ENCODE measurements around the gene KIF26B.
"Not testable (repeated sequence)": the region's sequence is repeated elsewhere in the genome, so short reads cannot be mapped to it uniquely, and the experiment has no call there.

The KIF26B gene

DNA sequence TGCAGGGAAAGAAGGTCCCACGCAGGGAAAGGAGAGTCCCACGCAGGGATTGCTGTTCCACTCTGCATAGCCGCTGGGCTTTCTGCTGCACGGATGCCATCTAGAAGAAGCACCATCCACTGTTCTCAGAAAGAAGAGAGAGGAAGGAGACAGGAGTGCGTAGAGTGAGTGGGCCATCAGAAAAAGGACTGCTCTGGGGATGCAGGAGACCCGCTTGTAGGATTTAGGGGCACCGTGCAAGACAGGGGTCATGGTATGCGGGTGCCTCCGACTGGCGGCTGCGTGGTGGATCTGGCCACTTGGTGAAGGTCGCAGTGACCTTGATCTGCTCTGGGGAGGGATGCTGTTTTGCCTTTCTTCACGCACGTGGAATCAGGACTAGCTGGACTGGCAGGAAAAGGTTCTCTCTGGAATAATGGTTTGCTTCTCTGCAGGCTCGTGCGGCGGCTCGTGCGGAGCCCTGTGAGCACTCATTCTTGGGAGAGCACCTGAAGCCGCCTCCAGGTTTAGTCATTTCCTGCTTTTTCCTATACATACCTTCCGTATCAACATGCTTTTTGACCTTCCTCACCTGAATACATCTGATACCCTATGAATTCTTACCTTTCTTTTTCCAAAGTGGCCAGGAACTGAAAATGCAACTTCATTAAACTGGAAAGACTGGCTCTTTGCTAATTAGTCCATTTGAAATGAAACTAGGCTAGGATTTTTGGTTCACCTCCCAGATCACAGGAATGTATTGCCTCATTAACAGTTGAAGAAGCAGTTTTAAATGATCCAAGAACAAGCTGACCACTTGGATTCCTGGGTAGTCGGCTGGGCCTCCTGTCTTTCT lies 181.6 kb downstream of the KIF26B start:
- Mint-ChIP-seq H3K27ac (no peak overlapping the region), H3K4me3 (no peak overlapping the region), H3K4me1 (no peaks in the 10 kb centered on the region), H3K36me3 (no peaks in the 10 kb centered on the region), H3K9me3 (no peaks in the 10 kb centered on the region)
- no peak for DNase-seq (ENCODE audit: low spot score in 2 of 2)
- ATAC-seq = no peak

DNA sequence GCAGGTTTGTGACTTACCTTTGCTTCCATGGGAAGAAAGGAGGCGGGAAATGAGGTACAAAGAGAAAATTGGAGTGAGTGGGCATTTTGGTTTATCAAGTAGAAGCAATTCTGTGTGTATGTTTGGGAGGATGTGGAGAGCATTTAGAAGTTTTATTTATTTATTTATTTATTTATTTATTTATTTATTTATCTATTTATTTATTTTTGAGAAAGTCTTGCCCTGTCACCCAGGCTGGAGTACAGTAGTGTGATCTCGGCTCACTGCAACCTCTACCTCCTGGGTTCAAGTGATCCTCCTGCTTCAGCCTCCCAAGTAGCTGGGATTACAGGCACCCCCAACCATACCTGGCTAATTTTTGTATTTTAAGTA lies 182.2 kb downstream of the KIF26B start:
- H3K36me3 Mint-ChIP-seq; H3K4me1 Mint-ChIP-seq; H3K4me3 Mint-ChIP-seq; H3K27ac Mint-ChIP-seq; DNase-seq (ENCODE audit: low spot score in 2 of 2); H3K9me3 Mint-ChIP-seq; ATAC-seq: not testable (repeated sequence)

DNA sequence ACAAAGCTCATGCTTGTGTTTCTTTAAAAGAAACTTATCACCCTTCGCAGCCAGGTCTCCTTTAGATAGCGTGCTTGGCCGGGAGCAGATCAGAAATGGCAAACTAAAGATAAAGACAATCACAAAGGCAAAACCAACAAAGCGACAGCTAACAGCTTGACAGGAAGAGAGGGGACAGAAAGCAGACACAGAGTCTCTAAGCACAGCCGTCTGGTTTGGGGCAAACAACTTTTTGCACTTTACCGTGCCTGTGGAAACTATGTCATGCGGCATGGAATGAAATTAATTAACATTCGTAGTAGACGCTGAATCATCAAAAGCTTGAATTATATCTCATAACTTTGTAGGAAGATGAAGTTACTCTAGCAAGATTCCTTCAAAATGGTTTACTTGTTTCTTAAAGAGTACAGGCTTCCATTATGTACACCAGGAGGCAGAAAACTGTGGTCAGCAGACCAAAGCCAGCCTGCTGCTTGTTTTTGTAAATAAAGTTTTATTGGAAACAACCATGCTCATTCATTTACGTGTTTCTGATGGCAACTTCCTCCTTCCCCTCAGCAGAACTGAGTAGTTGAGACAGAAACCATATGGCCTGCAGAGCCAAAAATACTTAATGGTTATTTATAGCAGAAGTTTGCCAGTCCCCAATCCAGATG lies 183.2 kb downstream of the KIF26B start:
- Mint-ChIP-seq H3K36me3 (no peaks in the 10 kb centered on the region), H3K27ac (no peak overlapping the region), H3K4me3 (no peak overlapping the region), H3K4me1 (no peaks in the 10 kb centered on the region), H3K9me3 (no peaks in the 10 kb centered on the region)
- ATAC-seq (no peak), DNase-seq (ENCODE audit: low spot score in 2 of 2) (no peak)

DNA sequence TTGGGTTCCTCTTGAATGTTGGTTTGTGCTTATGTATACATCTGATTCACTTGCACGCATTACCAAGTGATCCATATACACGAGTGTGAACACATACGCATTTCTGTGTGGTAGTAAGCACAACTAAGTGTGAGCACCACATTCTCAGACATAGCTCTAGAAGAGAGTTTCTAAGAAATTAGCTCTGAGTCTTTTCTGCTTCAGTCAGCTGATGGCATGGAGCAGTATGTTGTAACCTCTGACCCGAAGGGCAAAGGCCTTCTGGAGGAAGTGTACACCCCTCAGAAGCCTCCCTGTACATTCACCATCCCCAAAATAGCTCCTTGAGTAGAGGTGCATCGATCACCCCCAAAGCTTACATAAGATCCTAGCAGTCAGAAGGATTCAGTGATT lies 183.7 kb downstream of the KIF26B start:
- Mint-ChIP-seq H3K9me3 (no peaks in the 10 kb centered on the region), H3K27ac (no peak overlapping the region), H3K4me3 (no peak overlapping the region), H3K4me1 (no peaks in the 10 kb centered on the region), H3K36me3 (no peaks in the 10 kb centered on the region)
- DNase-seq (ENCODE audit: low spot score in 2 of 2) (no peak), ATAC-seq (no peak)

DNA sequence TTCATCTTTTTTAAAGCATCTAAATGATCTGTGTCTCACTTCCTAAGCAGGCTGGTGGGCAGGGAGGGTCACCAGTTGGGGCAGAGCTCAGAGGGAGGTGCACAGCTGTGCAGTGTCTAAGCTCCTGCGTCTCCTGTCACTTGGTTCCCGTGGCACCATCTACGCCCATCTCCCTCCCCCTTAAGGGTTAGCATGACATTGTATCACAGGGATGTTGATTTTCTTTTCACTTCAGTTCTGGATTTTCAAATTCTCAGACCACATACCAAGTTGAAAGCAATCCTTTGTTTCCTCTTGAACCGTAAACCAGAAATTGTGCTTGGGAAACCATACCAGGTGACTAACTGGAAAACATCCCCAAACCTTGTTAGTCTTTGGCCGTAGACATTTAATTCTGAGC lies 187.0 kb downstream of the KIF26B start:
- no peak overlapping the region for H3K4me3 Mint-ChIP-seq
- H3K36me3 Mint-ChIP-seq = no peaks in the 10 kb centered on the region
- no peak for DNase-seq (ENCODE audit: low spot score in 2 of 2)
- H3K4me1 Mint-ChIP-seq = no peaks in the 10 kb centered on the region
- no peak overlapping the region for H3K27ac Mint-ChIP-seq
- no peaks in the 10 kb centered on the region for H3K9me3 Mint-ChIP-seq
- no peak for ATAC-seq

DNA sequence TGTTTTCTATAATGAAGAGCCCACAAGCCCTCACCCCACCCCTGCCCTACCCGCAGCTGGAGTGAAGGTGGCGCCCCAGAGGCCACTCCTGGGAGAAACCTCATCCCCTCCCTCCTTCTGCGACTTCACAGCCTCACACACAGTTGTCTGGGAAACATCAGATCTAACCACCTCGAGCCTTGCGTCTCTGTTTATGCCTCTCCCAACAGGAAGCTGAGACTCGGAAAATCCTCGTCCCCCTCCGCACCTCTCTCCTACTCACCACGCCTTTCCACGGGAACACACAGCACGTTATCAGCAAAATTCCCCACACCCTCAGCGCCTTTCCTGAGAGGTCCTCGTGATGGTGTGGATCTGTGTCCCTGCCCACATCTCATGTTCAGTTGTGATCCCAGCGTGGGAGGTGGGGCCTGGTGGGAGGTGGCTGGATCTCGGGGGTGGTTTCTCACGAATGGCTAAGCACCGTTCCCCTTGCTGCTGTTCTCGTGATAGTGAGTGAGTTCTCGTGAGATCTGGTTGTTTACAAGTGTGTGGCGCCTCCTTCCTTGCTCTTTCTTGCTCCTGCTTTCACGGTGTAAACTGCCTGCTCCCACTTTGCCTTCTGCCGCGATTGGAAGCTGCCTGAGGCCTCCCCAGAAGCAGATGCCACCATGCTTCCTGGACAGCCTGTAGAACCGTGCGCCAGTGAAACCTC lies 190.6 kb downstream of the KIF26B start:
- ATAC-seq (no peak), DNase-seq (ENCODE audit: low spot score in 2 of 2) (no peak)
- no peaks in the 10 kb centered on the region for H3K4me1 Mint-ChIP-seq
- H3K4me3 Mint-ChIP-seq = no peak overlapping the region
- H3K36me3 Mint-ChIP-seq = no peaks in the 10 kb centered on the region
- no peaks in the 10 kb centered on the region for H3K9me3 Mint-ChIP-seq
- no peak overlapping the region for H3K27ac Mint-ChIP-seq

DNA sequence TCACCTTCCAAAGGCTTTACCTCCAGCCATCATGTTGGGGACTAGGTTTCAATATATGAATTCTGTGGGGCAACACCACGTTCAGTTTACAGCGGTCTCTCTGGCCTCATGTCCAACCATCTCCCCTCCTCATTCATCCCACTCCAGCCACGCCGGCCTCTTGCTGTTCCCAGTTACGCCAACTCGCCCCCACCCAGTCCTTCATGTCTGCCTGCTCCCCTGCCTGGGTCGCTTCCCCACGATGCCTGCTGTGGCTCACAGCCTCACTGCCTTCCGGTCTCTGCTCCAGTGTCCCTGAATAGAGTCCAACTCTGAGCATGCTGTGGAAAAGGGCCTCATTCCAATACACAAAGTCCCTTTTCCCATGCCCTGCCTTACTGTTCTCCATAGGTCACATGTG lies 193.8 kb downstream of the KIF26B start:
- no peak for DNase-seq (ENCODE audit: low spot score in 2 of 2)
- Mint-ChIP-seq H3K36me3 (no peaks in the 10 kb centered on the region), H3K4me3 (no peak overlapping the region), H3K4me1 (no peaks in the 10 kb centered on the region), H3K27ac (no peak overlapping the region), H3K9me3 (no peaks in the 10 kb centered on the region)
- ATAC-seq = no peak

DNA sequence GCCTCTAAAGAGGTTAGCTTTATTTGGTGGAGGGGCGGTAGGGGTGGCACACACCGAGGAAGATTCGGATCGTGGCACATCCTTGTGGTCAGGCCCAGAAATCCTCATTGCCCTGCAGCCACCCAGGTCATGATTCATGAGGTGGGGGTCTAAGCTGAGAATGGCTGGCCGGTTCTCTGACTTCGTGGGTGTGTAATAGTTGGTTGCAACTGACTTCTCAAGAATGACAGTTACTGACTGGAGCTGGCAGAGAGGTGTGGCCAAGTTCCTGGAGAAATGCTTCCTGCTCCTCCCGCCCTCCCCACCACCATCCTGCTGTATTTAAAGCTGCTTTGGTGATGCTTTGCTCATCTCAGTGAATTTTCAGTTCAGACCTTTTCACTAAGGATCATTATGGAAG lies 198.6 kb downstream of the KIF26B start:
- Mint-ChIP-seq H3K27ac (no peak overlapping the region), H3K4me1 (no peaks in the 10 kb centered on the region), H3K9me3 (no peaks in the 10 kb centered on the region), H3K4me3 (no peak overlapping the region), H3K36me3 (no peaks in the 10 kb centered on the region)
- no peak for DNase-seq (ENCODE audit: low spot score in 2 of 2)
- no peak for ATAC-seq

DNA sequence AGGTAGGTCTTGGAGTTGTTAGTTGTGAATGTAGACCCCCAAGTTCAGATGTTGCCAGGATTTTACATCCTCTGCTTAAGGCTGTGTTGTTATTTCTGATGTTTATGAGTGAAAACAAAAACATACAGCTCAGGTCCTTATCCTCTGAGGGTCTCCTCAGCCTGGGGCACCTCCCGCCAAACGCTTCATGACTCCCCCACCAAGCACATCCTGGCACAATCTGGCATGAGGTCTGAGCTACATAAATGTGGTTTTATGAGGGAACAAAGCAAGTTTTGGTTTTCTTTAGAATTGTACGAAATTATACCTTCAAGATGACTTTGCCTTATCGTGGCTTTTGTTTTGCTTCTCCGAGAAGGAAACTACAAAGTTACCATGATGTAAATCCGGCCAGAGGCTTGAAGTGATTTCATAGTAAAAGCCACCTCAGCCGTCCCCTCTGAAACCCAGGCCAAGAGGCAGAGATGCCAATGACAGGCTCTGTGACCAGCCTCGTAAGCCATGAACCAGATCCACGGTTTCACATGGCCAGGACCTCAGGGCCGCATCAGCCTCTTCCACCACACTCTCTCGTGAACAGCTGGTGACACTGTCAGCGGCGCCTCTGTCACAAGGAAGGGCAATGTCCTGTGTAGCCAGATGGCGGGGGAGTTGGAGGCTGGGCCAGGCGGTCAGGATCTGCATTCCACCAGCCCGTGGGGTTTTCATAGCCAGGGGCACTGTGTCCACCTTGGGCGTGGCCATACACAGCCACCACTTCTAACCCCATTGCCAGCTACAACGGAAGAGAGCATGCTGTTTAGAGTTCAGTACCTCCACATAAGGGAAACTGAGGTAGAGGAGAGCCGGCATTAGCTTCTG lies 199.4 kb downstream of the KIF26B start:
- no peak for DNase-seq (ENCODE audit: low spot score in 2 of 2)
- ATAC-seq = no peak
- Mint-ChIP-seq H3K9me3 (no peaks in the 10 kb centered on the region), H3K4me3 (no peak overlapping the region), H3K36me3 (no peaks in the 10 kb centered on the region), H3K4me1 (no peaks in the 10 kb centered on the region), H3K27ac (no peak overlapping the region)

DNA sequence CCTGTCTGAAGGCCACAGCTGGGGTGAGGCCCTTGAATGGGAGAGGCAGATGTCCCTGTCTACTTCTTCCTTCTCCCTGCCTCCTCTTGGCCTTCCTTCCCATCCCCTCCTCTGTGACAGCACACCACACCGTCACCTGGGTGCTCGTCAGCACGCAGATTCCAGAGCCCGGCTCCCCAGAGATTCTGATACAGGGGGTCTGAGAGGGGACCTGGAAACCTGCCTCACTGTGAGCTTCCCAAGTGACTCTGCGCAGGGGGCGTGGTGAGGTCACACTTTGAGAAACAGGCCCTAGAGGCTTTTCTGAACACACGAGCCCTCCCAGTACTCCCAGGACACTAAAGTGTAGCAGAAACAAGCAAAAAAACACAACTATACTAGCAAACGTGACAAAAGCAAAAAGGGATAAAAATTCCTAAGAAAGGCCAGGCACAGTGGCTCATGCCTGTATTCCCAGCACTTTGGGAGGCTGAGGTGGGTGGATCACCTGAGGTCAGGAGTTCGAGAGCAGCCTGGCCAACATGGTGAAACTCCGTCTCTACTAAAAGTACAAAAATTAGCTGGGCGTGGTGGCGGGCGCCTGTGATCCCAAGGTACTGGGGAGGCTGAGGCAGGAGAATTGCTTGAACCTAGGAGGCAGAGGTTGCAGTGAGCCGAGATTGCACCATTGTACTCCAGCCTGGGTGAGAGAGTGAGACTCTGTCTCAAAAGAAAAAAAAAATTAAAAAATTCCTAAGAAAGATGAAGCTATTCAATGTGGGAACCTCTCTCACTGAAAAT lies 201.3 kb downstream of the KIF26B start:
- not testable (repeated sequence) for H3K36me3 Mint-ChIP-seq; H3K4me3 Mint-ChIP-seq; H3K9me3 Mint-ChIP-seq; H3K4me1 Mint-ChIP-seq; ATAC-seq; DNase-seq (ENCODE audit: low spot score in 2 of 2); H3K27ac Mint-ChIP-seq

DNA sequence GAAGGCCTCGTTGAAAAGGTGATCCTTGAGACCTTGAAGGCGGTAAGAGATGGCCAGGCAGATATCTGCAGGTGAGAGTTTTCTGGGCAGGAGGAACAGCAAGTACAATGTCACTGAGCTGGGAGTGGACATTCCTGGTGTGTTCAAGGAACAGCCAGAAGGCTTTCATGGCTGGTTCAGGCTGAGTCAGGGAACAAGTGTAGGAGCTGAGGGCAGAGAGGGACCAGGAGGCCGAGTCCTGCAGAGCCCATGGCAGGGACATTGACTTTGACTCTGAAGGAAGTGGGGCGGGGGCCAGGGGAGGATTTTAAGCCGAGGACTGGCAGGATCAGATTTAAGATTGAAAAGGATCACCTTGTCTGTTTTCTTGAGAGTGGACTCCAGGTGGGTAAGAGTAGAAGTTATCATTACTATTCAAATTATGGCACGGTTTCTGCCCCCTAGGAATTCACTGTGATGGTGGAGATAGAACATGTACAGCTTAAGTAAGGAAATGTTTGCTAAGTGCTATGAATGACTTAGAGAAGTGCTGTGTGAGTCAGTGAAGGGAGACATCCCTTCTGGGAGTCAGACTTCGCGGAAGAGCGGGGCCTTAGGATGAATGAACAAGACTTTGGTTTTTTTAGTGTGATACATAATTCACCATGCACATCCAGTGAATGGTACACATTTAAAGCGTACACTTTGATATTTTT lies 202.3 kb downstream of the KIF26B start:
- Mint-ChIP-seq H3K27ac (no peak overlapping the region), H3K36me3 (no peaks in the 10 kb centered on the region), H3K4me1 (no peaks in the 10 kb centered on the region), H3K9me3 (no peaks in the 10 kb centered on the region), H3K4me3 (no peak overlapping the region)
- no peak for DNase-seq (ENCODE audit: low spot score in 2 of 2)
- peak; percentile 36 for ATAC-seq

DNA sequence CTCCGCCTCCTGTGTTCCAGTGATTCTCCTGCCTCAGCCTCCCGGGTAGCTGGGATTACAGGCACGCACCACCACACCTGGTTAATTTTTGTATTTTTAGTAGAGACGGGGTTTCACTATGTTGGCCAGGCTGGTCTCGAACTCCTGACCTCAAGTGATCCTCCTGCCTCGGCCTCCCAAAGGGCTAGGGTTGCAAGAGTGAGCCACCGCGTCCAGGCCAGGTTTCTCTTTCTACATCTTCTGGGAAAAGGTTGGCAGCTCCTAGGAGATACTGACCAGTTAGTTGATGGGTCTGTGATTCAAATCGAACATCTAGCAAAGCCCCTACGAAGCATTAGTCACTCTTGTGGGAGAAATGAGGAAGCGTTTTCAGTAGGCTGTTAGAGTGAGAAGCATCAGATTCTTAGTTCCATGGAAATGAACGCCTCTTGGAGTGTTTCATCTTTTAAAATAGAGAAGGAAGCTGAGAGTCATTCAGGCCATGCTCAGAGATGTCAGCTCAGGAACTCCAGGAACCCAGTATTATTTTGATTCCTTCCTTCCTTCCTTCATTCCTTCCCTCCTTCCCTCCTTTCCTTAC lies 204.4 kb downstream of the KIF26B start:
- H3K4me3 Mint-ChIP-seq; H3K36me3 Mint-ChIP-seq; H3K9me3 Mint-ChIP-seq; ATAC-seq; DNase-seq (ENCODE audit: low spot score in 2 of 2); H3K4me1 Mint-ChIP-seq; H3K27ac Mint-ChIP-seq: not testable (repeated sequence)

DNA sequence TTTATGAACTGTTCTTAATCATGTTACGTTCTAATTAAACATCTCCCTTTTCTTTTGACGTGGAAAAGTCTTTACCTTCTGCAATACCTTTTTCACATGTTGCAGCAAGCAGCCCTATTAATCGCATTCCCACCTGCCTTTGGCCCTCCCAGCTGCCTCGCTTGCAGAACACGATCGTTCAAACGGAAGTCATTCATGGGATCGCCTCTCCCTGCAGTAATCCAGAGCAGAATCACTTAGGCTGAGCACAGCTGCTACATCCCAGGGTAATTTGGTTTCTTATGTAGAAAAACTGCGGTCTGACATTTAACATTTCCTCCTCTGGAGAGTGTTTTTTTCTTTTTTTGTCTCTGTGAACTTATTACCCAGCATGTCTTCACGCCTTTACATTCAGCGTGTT lies 206.3 kb downstream of the KIF26B start:
- Mint-ChIP-seq H3K9me3 (no peaks in the 10 kb centered on the region), H3K4me3 (no peak overlapping the region)

DNA sequence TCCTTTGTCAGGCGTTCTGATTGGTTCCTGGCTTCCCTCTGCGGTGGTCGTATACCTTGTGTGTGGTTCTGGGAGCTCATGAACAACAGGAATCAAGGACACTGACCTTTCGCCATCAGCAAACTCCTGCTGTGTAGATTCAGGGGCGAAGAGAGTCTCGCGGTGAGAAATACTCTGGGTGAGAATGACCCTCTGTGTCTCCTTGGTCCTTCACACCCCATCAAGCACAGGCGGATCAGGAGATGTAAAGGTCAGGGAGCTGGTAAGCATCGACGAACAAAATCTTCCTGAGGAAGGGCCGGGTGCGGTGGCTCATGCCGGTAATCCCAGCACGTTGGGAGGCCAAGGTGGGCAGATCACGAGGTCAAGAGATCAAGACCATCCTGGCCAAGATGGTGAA lies 207.2 kb downstream of the KIF26B start:
- no peaks in the 10 kb centered on the region for H3K36me3 Mint-ChIP-seq

More for the DNA sequence above, 206.3 kb downstream of the KIF26B start:
- ATAC-seq = no peak
- H3K4me1 Mint-ChIP-seq = peaks cover 5% of the 10 kb centered on the region
- H3K36me3 Mint-ChIP-seq = no peaks in the 10 kb centered on the region
- no peak for DNase-seq (ENCODE audit: low spot score in 2 of 2)
- H3K27ac Mint-ChIP-seq = no peak overlapping the region

More for the DNA sequence above, 207.2 kb downstream of the KIF26B start:
- no peak for ATAC-seq
- DNase-seq (ENCODE audit: low spot score in 2 of 2) = no peak
- Mint-ChIP-seq H3K27ac (no peak overlapping the region), H3K4me1 (peaks cover 5% of the 10 kb centered on the region), H3K9me3 (no peaks in the 10 kb centered on the region), H3K4me3 (no peak overlapping the region)
